GM12878 (cell line): ENCODE results near the gene LYL1. TPM values are rescaled to one million over a fixed set of nuclear protein-coding genes. Genes with fewer than 3 reads are reported as not detected.

Source experiments
- CEBPZ ChIP-seq: fragments of 150-350 bp; IDR thresholded peaks from 2 replicates; pipeline ENCODE4 v1.6.1; 2016; ENCODE audit warnings: low read depth, low read length
- TARDBP ChIP-seq: IDR thresholded peaks from 2 replicates; pipeline ENCODE4 v1.6.1; 2016; ENCODE audit warnings: borderline replicate concordance
- ZNF687 ChIP-seq: fragments of 450-650 bp; IDR thresholded peaks from 2 replicates; pipeline ENCODE4 v1.6.1; 2017; ENCODE audit warnings: mild to moderate bottlenecking, moderate library complexity
- polyA plus RNA-seq, 11 experiments: library from polyadenylated mRNA; depleted of rRNA in 4 of 11; unstranded in 6 of 11; stranded (reverse) in 5 of 11; fragments of >200 nt; fragmentation: Nextera tagmentation in 4 of 11; fragmentation: Illumina TruSeq in 1 of 11; extraction: Ambion mirVana in 4 of 11; extraction: Trizol in 1 of 11; gene quantifications; 1 replicate in 1 of 11; 2 replicates in 10 of 11; pipeline versions ENCODE4 v1.2.1 to v1.2.3, GENCODE V29; 2011 to 2016; ENCODE audit warnings: inconsistent platforms in 2 of 11, missing spikeins in 2 of 11, low read depth in 1 of 11
- total RNA-seq, 4 experiments: library from RNA; depleted of rRNA in 3 of 4; stranded (reverse); fragments of >200 nt in 3 of 4; fragmentation: Illumina TruSeq in 1 of 4; extraction: Trizol in 1 of 4; gene quantifications; 2 replicates each; pipeline versions ENCODE4 v1.2.1 to v1.2.3, GENCODE V29; 2013 to 2021

Gene LYL1
- total and polyA plus RNA-seq, 10 of the 15 experiments (the other 5 are each of a cell fraction or from before 2014, with no cell fraction given): 0.10 to 34.8 (median 4.4) TPM

GRCh38 chr19:13060233-13060963 is 42.3 kb downstream of the LYL1 start (continued):
- no peak for TF ChIP-seq CEBPZ
- no peak for TF ChIP-seq TARDBP
- no peak for TF ChIP-seq ZNF687
